CD4-positive, alpha-beta T cell treated with Interleukin-15 for 1 hour (primary cell): ENCODE data around the gene TLK2.
A peak's percentile ranks its signal among the peaks of the same experiment; 100 is the strongest.
"Not testable (repeated sequence)": the region's sequence is repeated elsewhere in the genome, so short reads cannot be mapped to it uniquely, and the experiment has no call there.

Experiments
- DNase-seq: peaks from one replicate; pipeline ENCODE4 v3.0.0-alpha.2; 2020

TLK2 gene

GRCh38 chr17:62478424-62478879 is at the start of gene TLK2:
Gene TLK2 (plus strand): TSS chr17:62478825. CDS start chr17:62481126, 2,301 bp downstream.
- peak; percentile 87 for DNase-seq

GRCh38 chr17:62435251-62435650 is 43.4 kb upstream of the TLK2 start:
- DNase-seq, result not testable (repeated sequence)

DNA sequence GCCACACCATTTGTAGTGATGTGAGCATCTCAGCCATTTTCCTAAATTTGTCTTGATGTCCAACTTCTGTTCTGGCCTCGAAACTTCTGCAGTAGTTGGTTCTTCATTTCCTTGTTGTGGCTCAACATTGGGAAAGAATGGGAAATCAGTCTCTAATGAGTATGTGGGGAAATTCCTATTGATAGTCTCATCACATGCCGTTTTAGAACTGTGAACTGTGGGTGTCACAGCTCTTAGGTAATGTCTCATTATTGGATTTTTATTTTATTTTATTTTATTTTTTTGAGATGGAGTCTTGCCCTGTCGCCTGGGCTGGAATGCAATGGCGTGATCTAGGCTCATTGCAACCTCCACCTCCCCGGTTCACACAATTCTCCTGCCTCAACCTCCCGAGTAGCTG is 37.4 kb upstream of the TLK2 start:
- not testable (repeated sequence) for DNase-seq

DNA sequence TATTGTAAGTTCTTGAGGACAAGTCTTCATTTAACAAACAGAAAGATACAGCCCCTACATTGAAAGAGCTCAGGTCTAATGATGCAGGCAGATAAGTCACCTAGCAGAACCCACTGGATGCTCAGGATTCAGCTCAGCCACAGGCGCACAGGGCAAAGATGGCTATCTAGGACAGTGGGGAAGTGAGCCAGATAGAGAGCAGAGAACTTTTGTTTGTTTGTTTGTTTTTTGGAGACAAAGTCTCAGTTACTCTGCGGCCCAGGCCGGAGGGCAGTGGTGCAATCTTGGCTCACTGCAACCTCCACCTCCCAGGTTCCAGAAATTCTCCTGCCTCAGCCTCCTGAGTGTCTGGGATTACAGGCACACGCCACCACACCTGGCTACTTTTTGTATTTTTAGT is 34.6 kb upstream of the TLK2 start:
- no peak for DNase-seq

DNA sequence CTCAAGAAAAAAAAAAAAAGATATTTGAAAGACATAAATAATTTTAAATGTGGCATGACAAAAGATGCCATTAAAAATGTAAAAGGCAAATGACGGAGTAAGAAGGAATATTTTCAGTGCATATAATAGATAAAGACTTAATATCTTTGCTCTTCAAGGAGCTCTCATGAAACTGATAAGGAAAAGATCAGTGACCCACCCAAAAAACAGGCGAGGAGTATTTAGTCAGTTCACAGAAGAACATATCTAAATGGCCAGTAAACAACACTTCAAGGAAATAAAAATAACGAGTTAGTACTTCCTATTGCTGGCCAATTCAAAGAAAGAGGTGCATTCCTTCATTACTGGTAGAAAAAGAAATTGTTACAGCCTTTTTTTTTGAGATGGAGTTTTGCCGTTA is 32.8 kb upstream of the TLK2 start:
- not testable (repeated sequence) for DNase-seq

- not testable (repeated sequence) for DNase-seq
These were observed 26.4 kb upstream of the TLK2 start for GRCh38 chr17:62452195-62452594.

DNA sequence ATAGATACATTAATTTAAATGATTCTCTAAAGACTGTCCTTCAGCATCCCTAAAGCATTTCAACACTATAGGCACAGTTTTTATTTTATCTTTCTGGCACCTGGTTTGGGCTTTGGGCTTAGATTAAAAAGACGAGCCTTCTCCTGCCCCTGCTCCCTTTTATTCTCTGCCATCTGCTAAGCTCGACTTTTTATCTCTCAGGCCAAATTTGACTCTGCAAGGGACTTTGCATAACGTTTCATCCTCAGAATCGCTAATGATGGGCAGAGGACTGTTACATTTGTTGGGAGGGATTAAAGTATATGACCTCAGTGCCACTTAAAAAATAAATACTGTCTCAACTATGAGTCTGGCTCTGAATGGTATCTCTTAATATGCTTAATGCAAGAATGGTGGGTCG is 25.6 kb upstream of the TLK2 start:
- DNase-seq, result not testable (repeated sequence)

DNA sequence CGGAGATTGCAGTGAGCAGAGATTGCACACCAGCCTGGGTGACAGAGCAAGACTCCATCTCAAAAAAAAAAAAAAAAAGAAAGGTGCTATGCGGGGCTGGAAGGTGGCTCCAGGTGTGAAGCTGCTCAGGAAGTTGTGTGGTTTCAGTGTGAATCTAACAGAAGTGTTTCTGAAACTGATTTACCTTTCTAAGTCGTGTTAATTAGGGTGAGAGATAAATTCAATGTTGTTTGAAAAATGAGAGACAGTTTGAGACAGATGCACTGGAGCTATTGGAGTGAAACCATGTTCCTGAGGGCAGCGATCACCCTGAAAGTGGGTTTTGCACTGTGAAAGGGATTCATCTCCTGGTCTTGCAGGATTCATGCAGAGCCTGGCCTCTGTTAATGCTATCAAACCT is 25.0 kb upstream of the TLK2 start:
- DNase-seq, result not testable (repeated sequence)

DNA sequence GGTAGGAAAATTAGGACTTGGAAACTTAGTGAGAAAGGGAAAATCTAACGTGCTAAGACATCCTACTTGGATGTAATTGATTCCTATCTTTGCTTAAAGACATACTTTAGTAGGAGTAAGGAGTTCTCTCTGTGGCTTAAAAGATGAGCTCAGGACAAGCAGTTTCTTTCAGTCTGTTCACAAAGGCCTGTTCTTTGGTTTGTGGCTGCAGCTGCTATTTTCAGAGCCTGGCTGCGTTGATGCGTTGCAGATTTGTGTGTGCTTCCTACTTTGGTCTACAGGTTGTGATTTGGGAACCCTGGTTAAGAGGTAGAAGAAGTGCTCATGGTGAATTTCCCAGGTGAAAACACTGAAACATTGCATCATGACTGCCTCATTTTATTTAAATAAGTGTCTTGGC is 24.5 kb upstream of the TLK2 start:
- DNase-seq, result not testable (repeated sequence)

DNA sequence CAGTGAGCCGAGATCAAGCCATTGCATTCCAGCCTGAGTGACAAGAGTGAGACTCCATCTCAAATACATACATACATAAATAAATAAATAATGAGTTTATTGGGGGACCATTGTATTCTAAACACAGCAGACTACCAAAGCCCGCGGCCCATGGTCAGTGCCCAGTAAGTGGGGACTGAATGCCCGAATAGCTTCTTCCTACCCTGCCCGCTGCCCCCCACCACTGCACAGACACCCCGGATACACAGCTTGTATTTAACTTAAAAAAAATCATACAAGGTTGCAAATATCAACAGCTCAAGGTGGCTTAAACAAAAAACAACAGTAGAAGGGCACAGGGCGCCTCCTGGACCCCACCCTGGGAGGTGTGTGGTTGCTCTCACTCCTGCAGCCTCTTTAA is 22.6 kb upstream of the TLK2 start:
- DNase-seq, result no peak

GRCh38 chr17:62458483-62458882 is 20.1 kb upstream of the TLK2 start:
- not testable (repeated sequence) for DNase-seq

DNA sequence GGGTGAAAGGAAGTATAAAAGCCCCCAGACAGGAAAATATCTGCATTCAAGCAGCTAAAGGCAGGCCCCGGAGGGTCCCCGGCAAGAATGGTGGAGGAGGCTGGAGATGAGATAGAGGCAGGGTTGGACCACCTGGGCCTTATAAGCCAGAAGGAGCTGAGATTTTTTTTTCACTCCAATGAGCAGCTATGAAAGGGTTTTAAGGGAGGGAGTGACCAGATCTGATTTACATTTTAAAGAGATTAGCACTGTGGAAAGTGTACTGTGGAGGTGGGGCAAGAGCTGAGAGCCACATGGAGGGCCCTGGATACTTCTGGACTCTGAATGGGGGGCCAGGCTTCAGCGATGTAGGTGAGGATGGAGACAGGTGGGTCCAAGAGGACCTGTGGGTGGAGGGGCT is 14.2 kb upstream of the TLK2 start:
- DNase-seq, result not testable (repeated sequence)

- not testable (repeated sequence) for DNase-seq
These were observed 13.4 kb upstream of the TLK2 start for GRCh38 chr17:62465271-62465670.

- DNase-seq, result peak; percentile 52
These were observed 7.8 kb upstream of the TLK2 start for GRCh38 chr17:62470666-62471379.

GRCh38 chr17:62471380-62471880 is 7.2 kb upstream of the TLK2 start:
- DNase-seq, result not testable (repeated sequence)

- not testable (repeated sequence) for DNase-seq
These were observed 5.3 kb upstream of the TLK2 start for GRCh38 chr17:62473030-62473982.

DNA sequence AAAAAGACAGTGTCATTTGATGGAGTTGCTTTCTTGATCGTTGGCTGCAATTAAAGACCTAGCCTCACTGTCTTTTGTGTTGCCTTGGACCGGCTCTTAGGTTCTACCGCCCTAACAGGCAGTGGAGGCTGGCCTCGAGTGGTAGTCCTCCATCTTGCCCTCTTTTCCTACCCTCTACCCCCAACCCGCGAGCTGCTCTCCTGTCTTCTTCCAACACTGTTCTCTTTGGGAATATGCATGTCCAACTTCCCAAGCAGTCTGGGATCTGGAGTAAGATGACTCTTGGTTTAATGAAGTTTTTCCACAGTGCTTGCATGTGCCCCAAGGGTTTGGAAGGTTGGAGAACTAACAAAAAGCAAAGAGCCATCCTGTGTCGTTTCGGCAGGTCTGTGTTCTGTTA is 1.5 kb upstream of the TLK2 start:
- DNase-seq, result not testable (repeated sequence)

GRCh38 chr17:62477718-62478408 is 762 bp upstream of the TLK2 start:
- DNase-seq, result peak; percentile 22

DNA sequence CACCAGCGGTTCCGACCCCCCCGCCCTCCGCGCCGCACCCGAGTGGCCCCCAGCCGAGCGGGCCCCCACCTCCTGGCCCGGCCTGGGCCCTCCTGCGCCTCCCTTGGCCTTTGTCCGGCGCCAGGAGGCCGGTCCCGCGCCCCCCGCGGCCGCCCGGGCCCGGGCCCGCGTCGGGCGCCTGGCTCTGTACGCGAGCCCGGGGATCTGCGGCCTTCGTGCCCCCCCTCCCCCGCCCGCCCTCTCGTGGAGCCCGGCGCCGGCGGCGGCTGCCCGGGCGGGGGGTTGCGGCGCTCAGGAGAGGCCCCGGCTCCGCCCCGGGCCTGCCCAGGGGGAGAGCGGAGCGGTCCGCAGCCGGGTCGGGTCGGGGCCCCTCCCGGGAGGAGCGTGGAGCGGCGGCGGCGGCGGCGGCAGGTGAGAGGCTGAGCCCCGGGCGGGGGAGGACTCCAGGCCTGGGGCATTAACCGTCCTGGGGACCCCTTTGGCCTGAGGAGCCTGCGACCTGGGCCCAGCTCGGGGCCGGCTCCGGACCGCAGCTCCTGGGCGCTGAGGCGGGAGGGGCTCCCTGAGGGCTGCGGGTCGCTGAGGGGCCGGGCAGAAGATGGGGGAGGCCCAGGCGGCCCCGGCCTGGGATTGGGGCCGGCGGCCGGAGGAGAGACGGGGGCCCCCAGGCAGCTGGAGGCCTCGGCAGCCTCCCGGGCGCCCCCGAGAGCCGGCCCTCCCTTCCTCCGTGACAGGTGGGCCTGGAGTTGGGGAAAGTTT is 434 bp downstream of the TLK2 start:
- peak; percentile 37 for DNase-seq

DNA sequence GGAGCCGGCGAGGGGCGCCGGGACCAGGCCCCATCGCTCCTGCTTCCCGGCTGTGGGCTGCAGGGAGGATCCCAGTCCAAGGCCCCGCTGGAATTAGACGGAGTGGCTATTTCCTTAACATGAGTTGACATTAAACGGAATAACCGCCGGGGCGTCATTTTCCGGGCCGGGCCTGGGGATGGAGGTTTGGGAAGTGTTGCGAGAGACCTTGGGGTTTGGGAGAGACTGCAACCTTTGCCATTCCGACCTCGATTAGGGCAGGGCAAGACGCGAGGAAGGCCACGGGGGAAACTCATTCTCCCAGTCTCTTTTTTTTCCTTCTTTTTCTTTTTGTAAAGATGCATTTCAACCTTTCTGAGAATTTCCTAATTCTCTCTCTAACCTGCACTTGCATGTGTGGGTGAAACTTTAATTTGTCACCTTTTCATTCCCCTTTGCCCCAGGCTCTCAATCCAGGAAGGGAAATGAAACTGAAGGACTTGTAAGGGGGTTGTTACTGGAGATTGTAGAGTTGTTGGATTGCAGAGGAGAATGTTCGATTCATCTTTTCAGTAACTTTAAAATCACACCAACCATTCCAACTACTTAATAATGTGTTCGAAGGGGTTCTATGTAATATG is 1.1 kb downstream of the TLK2 start:
- DNase-seq, result not testable (repeated sequence)

GRCh38 chr17:62482553-62482952 is 3.9 kb downstream of the TLK2 start:
- not testable (repeated sequence) for DNase-seq

DNA sequence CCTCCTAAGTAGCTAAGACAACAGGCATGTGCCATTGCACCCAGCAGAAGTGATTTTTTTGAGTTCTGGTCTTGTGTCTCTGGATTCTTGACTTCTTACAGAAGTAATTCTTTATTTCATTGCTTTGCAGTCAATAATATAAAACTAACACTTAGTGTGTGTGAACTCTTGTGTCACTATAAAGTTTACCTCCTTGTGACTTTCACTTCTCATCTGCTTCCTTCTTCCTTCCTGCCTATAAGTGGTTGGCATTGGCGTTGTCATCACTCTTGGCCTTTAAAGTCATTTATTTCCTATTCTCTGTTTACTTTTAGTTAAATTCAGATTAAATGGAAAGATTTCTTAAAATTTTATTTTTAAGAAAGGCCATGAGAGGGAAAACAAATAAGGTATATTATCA is 12.4 kb downstream of the TLK2 start:
- not testable (repeated sequence) for DNase-seq
